Right cardiac atrium (tissue), 5 donors: ENCODE data around the gene CD3D. TPM values are rescaled to one million over a fixed set of nuclear protein-coding genes. Genes with fewer than 3 reads are reported as not detected.

Experiments
- ATAC-seq, 2 donors: fragments of 200-7000 bp; cut with Tn5 transposase; one replicate each; pipeline versions ENCODE4 v1.8.0 to v1.9.1; 2020; ENCODE audit warnings: moderate library complexity in 2 of 2, mild to moderate bottlenecking in 1 of 2
- DNase-seq, 3 donors: peaks; one replicate each; pipeline ENCODE4 v3.0.0-alpha.2; 2020
- H3K27ac ChIP-seq: one replicate; pipeline ENCODE4 v1.5.1; 2013; ENCODE audit warnings: mild to moderate bottlenecking, low read length, control low read depth, moderate library complexity
- H3K27me3 ChIP-seq: one replicate; pipeline ENCODE4 v1.6.1; 2013; ENCODE audit not compliant: control insufficient read depth, insufficient read depth
- H3K4me1 ChIP-seq: one replicate; pipeline ENCODE4 v1.6.1; 2013; ENCODE audit warnings: low read length; ENCODE audit not compliant: control insufficient read depth, insufficient read depth
- H3K4me3 ChIP-seq: one replicate; pipeline ENCODE4 v1.5.1; 2013; ENCODE audit warnings: low read length, control low read depth
- H3K9me3 ChIP-seq: one replicate; pipeline ENCODE4 v1.6.1; 2013; ENCODE audit warnings: low read length; ENCODE audit not compliant: control insufficient read depth
- WGBS: extraction: QIAGEN DNeasy Blood & Tissue Kit; methylation state at CpG from one replicate; pipeline ENCODE4 v1.1.7; 2013; 5-methylcytosine and 5-hydroxymethylcytosine counted together
- intact Hi-C, 4 donors: fragments of 100-400 bp; cut with DNase I; formaldehyde crosslinking; loops; one replicate each; pipeline versions ENCODE4 v1.11.0 to v1.14.0; 2022 to 2023
- polyA plus RNA-seq: library from polyadenylated mRNA; stranded (reverse); fragments of 200-250 nt; gene quantifications from one replicate; pipeline ENCODE4 v1.2.3, GENCODE V29; 2013
- total RNA-seq, 4 donors: library from RNA; stranded (reverse); fragmentation: NEBNext Ultra II Directional; extraction: Animal tissue kit (Norgen Biotek cat#: 25700); gene quantifications; one replicate each; pipeline ENCODE4 v1.2.1, GENCODE V29; 2021
- donor health status: healthy with polysubstance abuse.
- donor health status: DM: no; HTN: yes; CAD: no.
- donor health status: DM: no; HTN: no; CAD: no.
- donor health status: DM: no; HTN: yes; CAD: no; lungs with severe emphysema.
- donor health status: DM: yes; HTN: yes; CAD: no.

CD3D gene
- total and polyA plus RNA-seq, 5 donors = 0.27 to 1.9 (median 0.53) TPM

DNA sequence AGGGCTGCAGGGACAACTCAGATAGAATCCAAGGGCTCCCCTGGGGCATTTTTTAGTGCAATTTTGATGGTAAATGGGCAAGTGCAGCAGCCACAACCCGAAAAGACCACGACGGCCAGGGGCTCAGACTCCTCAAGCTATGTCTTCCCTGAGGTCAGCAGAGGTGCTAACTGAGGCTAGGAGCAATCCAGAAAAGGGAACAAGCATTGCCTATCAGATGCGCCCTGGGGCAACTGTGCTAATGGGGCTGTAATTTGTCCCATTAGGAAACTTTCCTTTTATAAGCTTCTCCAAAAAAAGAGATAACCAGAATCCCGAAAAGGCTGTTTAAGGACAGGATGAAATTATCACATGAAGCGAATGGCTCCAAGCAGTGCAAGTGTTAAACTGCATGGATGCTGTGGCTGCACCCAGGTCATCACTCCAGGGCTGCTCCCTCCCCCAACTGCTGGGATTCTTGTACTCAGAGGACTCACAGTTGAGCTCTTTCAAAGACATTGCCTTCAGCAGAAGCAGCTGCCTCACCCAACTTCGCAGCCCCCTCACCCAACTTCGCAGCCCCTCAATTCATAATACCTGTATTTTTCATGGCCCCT lies 40.8 kb downstream of the CD3D start:
- Histone ChIP-seq H3K4me1 (no peaks in the 10 kb centered on the region), H3K27me3 (no peaks in the 10 kb centered on the region), H3K27ac (no peak overlapping the region), H3K4me3 (no peak overlapping the region), H3K9me3 (no peaks in the 10 kb centered on the region)
- ATAC-seq (no peak), DNase-seq (no peak)
- intact Hi-C loops = no loop called here
- 57% methylated on average over 8 of the region's 8 CpGs for WGBS

- intact Hi-C loops = loop anchor here in 1 of 4 donors (10.0 kb wide), 1 partner anchor 151 kb away; no protein-coding TSS in a partner anchor
- ATAC-seq = no peak
- no peak for DNase-seq
- H3K4me1 ChIP-seq = no peaks in the 10 kb centered on the region
- WGBS = 57% methylated on average over 3 of the region's 3 CpGs
- H3K9me3 ChIP-seq = no peaks in the 10 kb centered on the region
- no peaks in the 10 kb centered on the region for H3K27me3 ChIP-seq
- H3K4me3 ChIP-seq = no peak overlapping the region
- H3K27ac ChIP-seq = no peak overlapping the region
Measured at GRCh38 chr11:118295815-118296454, 46.6 kb downstream of the CD3D start.

GRCh38 chr11:118295199-118295598 lies 47.3 kb downstream of the CD3D start:
- intact Hi-C loops = loop anchor here in 1 of 4 donors (10.0 kb wide), 1 partner anchor 150 kb away; no protein-coding TSS in a partner anchor
- H3K9me3 ChIP-seq = no peaks in the 10 kb centered on the region
- no peaks in the 10 kb centered on the region for H3K27me3 ChIP-seq
- 65% methylated on average over 5 of the region's 5 CpGs for WGBS
- ATAC-seq (no peak), DNase-seq (no peak)
- H3K4me1 ChIP-seq = no peaks in the 10 kb centered on the region
- H3K27ac ChIP-seq = no peak overlapping the region
- no peak overlapping the region for H3K4me3 ChIP-seq

- 87% methylated on average over 2 of the region's 2 CpGs for WGBS
- Histone ChIP-seq H3K4me1 (no peaks in the 10 kb centered on the region), H3K9me3 (no peaks in the 10 kb centered on the region), H3K27ac (no peak overlapping the region), H3K27me3 (no peaks in the 10 kb centered on the region), H3K4me3 (no peak overlapping the region)
- intact Hi-C loops = loop anchor here in 3 of 4 donors (5.0 to 10.0 kb wide), 2 partner anchors 147 to 149 kb away; no protein-coding TSS in a partner anchor
- ATAC-seq (no peak), DNase-seq (no peak)
Measured at GRCh38 chr11:118294053-118294452, 48.5 kb downstream of the CD3D start.

GRCh38 chr11:118291477-118292135 lies 50.9 kb downstream of the CD3D start:
- H3K27ac ChIP-seq = no peak overlapping the region
- 74% methylated on average over 9 of the region's 9 CpGs for WGBS
- H3K27me3 ChIP-seq = no peaks in the 10 kb centered on the region
- H3K4me1 ChIP-seq = no peaks in the 10 kb centered on the region
- ATAC-seq (no peak), DNase-seq (no peak)
- no peak overlapping the region for H3K4me3 ChIP-seq
- intact Hi-C loops = loop anchor here in 3 of 4 donors (2.0 to 10.0 kb wide), 3 partner anchors 93 to 147 kb away; no protein-coding TSS in a partner anchor
- no peaks in the 10 kb centered on the region for H3K9me3 ChIP-seq

DNA sequence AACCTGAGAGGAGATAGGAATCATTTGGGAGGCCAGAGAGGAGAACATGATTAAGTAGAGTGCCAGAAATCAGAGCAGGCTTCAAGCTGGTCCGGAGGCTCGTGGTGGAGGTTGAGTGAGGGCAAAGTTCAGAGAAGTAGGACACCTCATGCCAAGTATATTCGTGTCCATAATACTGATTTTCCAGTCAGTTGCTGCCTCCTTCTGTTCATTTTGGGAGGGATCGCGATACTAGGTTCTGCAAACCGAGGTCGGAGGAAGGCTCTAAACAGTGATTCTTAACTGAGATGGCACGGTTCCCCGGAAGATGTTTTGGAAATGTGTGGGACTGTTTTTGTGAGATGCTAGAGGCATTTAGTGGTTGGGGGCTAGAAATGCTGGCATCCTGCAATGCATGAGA lies 51.6 kb downstream of the CD3D start:
- ATAC-seq = peak; percentile 81 to 88
- DNase-seq = no peak
- intact Hi-C loops = loop anchor here in 3 of 4 donors (2.0 to 10.0 kb wide), 3 partner anchors 92 to 146 kb away; no protein-coding TSS in a partner anchor
- Histone ChIP-seq H3K9me3 (no peaks in the 10 kb centered on the region), H3K4me1 (no peaks in the 10 kb centered on the region), H3K27me3 (no peaks in the 10 kb centered on the region), H3K4me3 (no peak overlapping the region), H3K27ac (no peak overlapping the region)
- whole genome bisulfite sequencing = 24% methylated on average over 9 of the region's 9 CpGs

- H3K4me1 ChIP-seq = no peaks in the 10 kb centered on the region
- H3K27ac ChIP-seq = no peak overlapping the region
- H3K4me3 ChIP-seq = no peak overlapping the region
- DNase-seq = no peak
- no peaks in the 10 kb centered on the region for H3K27me3 ChIP-seq
- intact Hi-C loops = no loop called here
- H3K9me3 ChIP-seq = no peaks in the 10 kb centered on the region
- no peak for ATAC-seq
Measured at GRCh38 chr11:118289401-118289800, 53.1 kb downstream of the CD3D start.

Other genes with a start within 250 kb of the CD3D start
- 1 to 10 TPM; 2.6 to 7.3 (median 6.0) TPM for gene SCN4B, start 189.9 kb downstream of the CD3D start, total RNA-seq
- gene SCN4B, start 189.9 kb downstream of the CD3D start, polyA plus RNA-seq = 9.0 TPM
- gene SCN2B, start 166.1 kb downstream of the CD3D start, total RNA-seq = 10 to 100 TPM in 1 of 4 donors, 1 to 10 TPM in 3; 2.1 to 11.7 (median 5.5) TPM
- 4.1 TPM for gene SCN2B, start 166.1 kb downstream of the CD3D start, polyA plus RNA-seq
- gene JAML, start 117.7 kb downstream of the CD3D start, total RNA-seq = 1 to 10 TPM; 2.3 to 8.0 (median 4.0) TPM
- 2.0 TPM for gene JAML, start 117.7 kb downstream of the CD3D start, polyA plus RNA-seq
- gene MPZL3, start 90.3 kb downstream of the CD3D start, total RNA-seq = 1 to 10 TPM; 1.3 to 1.7 (median 1.5) TPM
- gene MPZL3, start 90.3 kb downstream of the CD3D start, polyA plus RNA-seq = 0.77 TPM
- gene MPZL2, start 78.4 kb downstream of the CD3D start, total RNA-seq = 10 to 100 TPM in 1 of 4 donors, 1 to 10 TPM in 3; 8.1 to 18.7 (median 9.0) TPM
- gene MPZL2, start 78.4 kb downstream of the CD3D start, polyA plus RNA-seq = 6.4 TPM
- gene CD3E, start 38.0 kb downstream of the CD3D start, total RNA-seq = 1 to 10 TPM in 2 of 4 donors, under 1 TPM in 2; 0.59 to 2.2 (median 1.0) TPM
- 0.50 TPM for gene CD3E, start 38.0 kb downstream of the CD3D start, polyA plus RNA-seq
- gene CD3G, start 1.6 kb upstream of the CD3D start, total RNA-seq = 1 to 10 TPM in 1 of 4 donors, under 1 TPM in 3; 0.17 to 1.2 (median 0.49) TPM
- gene CD3G, start 1.6 kb upstream of the CD3D start, polyA plus RNA-seq = 0.02 TPM
- 10 to 100 TPM; 40.7 to 45.8 (median 43.6) TPM for gene UBE4A, start 16.9 kb upstream of the CD3D start, total RNA-seq
- 15.9 TPM for gene UBE4A, start 16.9 kb upstream of the CD3D start, polyA plus RNA-seq
- 100 to 1,000 TPM; 500 to 709 (median 601) TPM for gene ATP5MG, start 58.9 kb upstream of the CD3D start, total RNA-seq
- gene ATP5MG, start 58.9 kb upstream of the CD3D start, polyA plus RNA-seq = 666 TPM
- 10 to 100 TPM; 26.9 to 32.7 (median 27.7) TPM for gene KMT2A, start 93.8 kb upstream of the CD3D start, total RNA-seq
- 9.1 TPM for gene KMT2A, start 93.8 kb upstream of the CD3D start, polyA plus RNA-seq
- under 1 TPM in 3 of 4 donors, not detected in 1; 0.31 to 0.63 (median 0.56) TPM for gene TTC36, start 184.8 kb upstream of the CD3D start, total RNA-seq
- gene TTC36, start 184.8 kb upstream of the CD3D start, polyA plus RNA-seq = 0.61 TPM
- gene TMEM25, start 188.5 kb upstream of the CD3D start, total RNA-seq = 10 to 100 TPM; 11.6 to 16.1 (median 14.7) TPM
- gene TMEM25, start 188.5 kb upstream of the CD3D start, polyA plus RNA-seq = 8.7 TPM
- 10 to 100 TPM; 15.2 to 27.4 (median 20.1) TPM for gene IFT46, start 223.2 kb upstream of the CD3D start, total RNA-seq
- 21.6 TPM for gene IFT46, start 223.2 kb upstream of the CD3D start, polyA plus RNA-seq
- gene ARCN1, start 229.7 kb upstream of the CD3D start, total RNA-seq = 100 to 1,000 TPM in 2 of 4 donors, 10 to 100 TPM in 2; 90.3 to 138 (median 101) TPM
- 69.1 TPM for gene ARCN1, start 229.7 kb upstream of the CD3D start, polyA plus RNA-seq